NCI-H2081 (cell line): ENCODE results near the gene MYLK.

Source experiments
- DNase-seq, 2 experiments: peaks; one replicate each; lab custom pipeline; 2025; lab: John Stamatoyannopoulos, UW

Gene MYLK

GRCh38 chr3:123696808-123697207 is 187.3 kb downstream of the MYLK start:
- DNase-seq, result no peak

- no peak for DNase-seq
Measured at GRCh38 chr3:123695731-123696640, 188.1 kb downstream of the MYLK start.

- DNase-seq, result no peak
Measured at GRCh38 chr3:123695152-123695551, 189.0 kb downstream of the MYLK start.

- no peak for DNase-seq
Measured at GRCh38 chr3:123694366-123695087, 189.6 kb downstream of the MYLK start.

GRCh38 chr3:123693584-123694190 is 190.4 kb downstream of the MYLK start:
- DNase-seq, result no peak

GRCh38 chr3:123692671-123693070 is 191.5 kb downstream of the MYLK start:
- no peak for DNase-seq

- DNase-seq, result no peak
Measured at GRCh38 chr3:123692041-123692440, 192.1 kb downstream of the MYLK start.

- no peak for DNase-seq
Measured at GRCh38 chr3:123689831-123690230, 194.3 kb downstream of the MYLK start.

- no peak for DNase-seq
Measured at GRCh38 chr3:123688241-123688747, 195.8 kb downstream of the MYLK start.

GRCh38 chr3:123687286-123687685 is 196.8 kb downstream of the MYLK start:
- DNase-seq, result no peak

- DNase-seq, result no peak
Measured at GRCh38 chr3:123686251-123686650, 197.9 kb downstream of the MYLK start.

- DNase-seq, result no peak
Measured at GRCh38 chr3:123685780-123686179, 198.4 kb downstream of the MYLK start.

- no peak for DNase-seq
Measured at GRCh38 chr3:123684636-123685035, 199.5 kb downstream of the MYLK start.

- no peak for DNase-seq
Measured at GRCh38 chr3:123684209-123684608, 199.9 kb downstream of the MYLK start.

- DNase-seq, result no peak
Measured at GRCh38 chr3:123683505-123684154, 200.5 kb downstream of the MYLK start.

GRCh38 chr3:123682781-123683504 is 201.2 kb downstream of the MYLK start:
- DNase-seq, result no peak

GRCh38 chr3:123682302-123682701 is 201.8 kb downstream of the MYLK start:
- DNase-seq, result no peak

- peak in 1 of 2 experiments; percentile 13 for DNase-seq
Measured at GRCh38 chr3:123679712-123680386, 204.3 kb downstream of the MYLK start.

- no peak for DNase-seq
Measured at GRCh38 chr3:123678108-123678511, 206.0 kb downstream of the MYLK start.

- DNase-seq, result peak in 1 of 2 experiments; percentile 33
Measured at GRCh38 chr3:123672429-123673146, 211.5 kb downstream of the MYLK start.
